Lung (tissue), 12 donors: Measurements from ENCODE around the gene PASD1. TPM values are rescaled to one million over a fixed set of nuclear protein-coding genes. Genes with fewer than 3 reads are reported as not detected.

Experiments used
- ATAC-seq: fragments of 200-7000 bp; cut with Tn5 transposase; one replicate; pipeline ENCODE4 v1.9.1; 2020; ENCODE audit warnings: moderate number of reproducible peaks; ENCODE audit not compliant: insufficient read depth, low FRiP score
- DNase-seq, 3 donors: peaks; one replicate each; pipeline ENCODE4 v3.0.0-alpha.2; 2013 to 2017
- H3K27ac ChIP-seq, 2 donors: one replicate each; pipeline ENCODE4 v1.5.1; 2013; ENCODE audit warnings: mild to moderate bottlenecking in 2 of 2, moderate library complexity in 2 of 2, control low read depth in 1 of 2, inconsistent platforms in 1 of 2, low read depth in 1 of 2, low read length in 1 of 2
- H3K27me3 ChIP-seq, 3 donors: one replicate each; pipeline ENCODE4 v1.5.1; 2013; ENCODE audit warnings: low read length in 2 of 3; ENCODE audit not compliant: control insufficient read depth in 3 of 3, insufficient read depth in 3 of 3
- H3K36me3 ChIP-seq, 4 donors: one replicate each; pipeline ENCODE4 v1.5.1; 2013; ENCODE audit warnings: low read length in 4 of 4, mild to moderate bottlenecking in 1 of 4, moderate library complexity in 1 of 4; ENCODE audit not compliant: control insufficient read depth in 4 of 4, insufficient read depth in 4 of 4
- H3K4me1 ChIP-seq, 5 donors: one replicate each; pipeline ENCODE4 v1.5.1; 2013; ENCODE audit warnings: low read length in 5 of 5, mild to moderate bottlenecking in 2 of 5, moderate library complexity in 1 of 5; ENCODE audit not compliant: control insufficient read depth in 5 of 5, insufficient read depth in 5 of 5
- H3K4me3 ChIP-seq: one replicate; pipeline ENCODE4 v1.5.1; 2013; ENCODE audit warnings: mild to moderate bottlenecking, control low read depth, moderate library complexity
- H3K9ac ChIP-seq, 2 donors: one replicate each; pipeline ENCODE4 v1.5.1; 2013; ENCODE audit warnings: low read length in 2 of 2, control low read depth in 1 of 2; ENCODE audit not compliant: insufficient read depth in 1 of 2
- H3K9me3 ChIP-seq, 4 donors: one replicate each; pipeline ENCODE4 v1.5.1; 2013; ENCODE audit warnings: low read length in 3 of 4, mild to moderate bottlenecking in 1 of 4, moderate library complexity in 1 of 4; ENCODE audit not compliant: control insufficient read depth in 4 of 4, insufficient read depth in 3 of 4
- CTCF ChIP-seq: IDR thresholded peaks from 2 replicates; pipeline ENCODE4 v1.5.1; 2012; ENCODE audit warnings: mild to moderate bottlenecking; ENCODE audit errors: control extremely low read depth, extremely low read depth
- WGBS, 2 donors: extraction: QIAGEN DNeasy Blood & Tissue Kit; methylation state at CpG; one replicate each; pipeline ENCODE4 v1.1.7; 2013; 5-methylcytosine and 5-hydroxymethylcytosine counted together
- polyA plus RNA-seq, 2 donors: library from polyadenylated mRNA; stranded (reverse); fragments of 200-250 nt; gene quantifications; one replicate each; pipeline ENCODE4 v1.2.1, GENCODE V29; 2013
- total RNA-seq, 2 donors: library from RNA; depleted of rRNA in 1 of 2; stranded (reverse); fragments of >200 nt in 1 of 2; gene quantifications; one replicate each; pipeline ENCODE4 v1.2.1, GENCODE V29; 2014 to 2021
- donor health status: control.
- donor health status: control.
- donor health status: Bipolar disorder and iron deficiency.
- donor health status: healthy.
- donor health status: DM: yes; HTN: yes; CAD: no.

The PASD1 gene
- total and polyA plus RNA-seq, 4 donors, result not detected

GRCh38 chrX:151676196-151676595, 112.7 kb downstream of the PASD1 start:
- Histone ChIP-seq H3K4me3 (no peak overlapping the region), H3K9me3 (peaks cover 0 to 7% (median 0%) of the 10 kb centered on the region in 4 donors), H3K36me3 (no peaks in the 10 kb centered on the region), H3K4me1 (no peaks in the 10 kb centered on the region), H3K27me3 (no peaks in the 10 kb centered on the region), H3K9ac (no peak overlapping the region), H3K27ac (no peak overlapping the region)
- DNase-seq (peak in 2 of 3 donors; percentile 27 to 71), ATAC-seq (no peak)
- TF ChIP-seq CTCF, result no peak
- WGBS, 2 donors, result 76% methylated on average over 4 of the region's 4 CpGs

GRCh38 chrX:151679798-151680402, 116.4 kb downstream of the PASD1 start:
- Histone ChIP-seq H3K27me3 (peaks cover 0 to 2% (median 0%) of the 10 kb centered on the region in 3 donors), H3K4me3 (no peak overlapping the region), H3K27ac (no peak overlapping the region), H3K4me1 (no peaks in the 10 kb centered on the region), H3K9ac (no peak overlapping the region), H3K9me3 (peaks cover 0 to 2% (median 0%) of the 10 kb centered on the region in 4 donors), H3K36me3 (no peaks in the 10 kb centered on the region)
- no peak for TF ChIP-seq CTCF
- ATAC-seq, result no peak
- WGBS, 2 donors, result 67 to 68% methylated on average over 5 of the region's 5 CpGs
- DNase-seq, result no peak

DNA sequence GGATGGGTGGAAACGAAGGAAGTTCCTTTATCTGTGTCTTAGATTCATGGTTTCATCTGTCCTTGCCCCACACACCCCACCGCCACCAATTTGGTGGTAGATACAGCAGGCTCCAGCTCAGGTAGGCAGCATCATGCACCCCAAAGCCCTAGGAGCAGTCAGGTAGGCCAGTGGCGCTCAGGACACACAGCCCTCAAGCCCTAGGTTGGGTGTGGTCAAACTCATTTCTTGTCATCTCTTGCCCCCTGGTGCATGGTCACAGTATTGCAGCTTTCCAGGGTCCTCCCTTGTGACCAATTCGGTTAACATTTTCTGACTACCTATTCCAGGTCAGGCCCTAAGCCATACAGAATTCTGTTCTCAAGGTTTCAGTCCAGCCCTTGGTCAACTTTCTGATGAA, 117.3 kb downstream of the PASD1 start:
- WGBS, 2 donors, result 43 to 52% methylated on average over 4 of the region's 4 CpGs
- peak; percentile 39 for TF ChIP-seq CTCF
- DNase-seq, result peak in 2 of 3 donors; percentile 33 to 39
- no peak overlapping the region for H3K27ac ChIP-seq
- ATAC-seq, result no peak
- H3K36me3 ChIP-seq, result no peaks in the 10 kb centered on the region
- no peaks in the 10 kb centered on the region for H3K4me1 ChIP-seq
- no peak overlapping the region for H3K4me3 ChIP-seq
- peaks cover 0 to 2% (median 0%) of the 10 kb centered on the region in 4 donors for H3K9me3 ChIP-seq
- no peak overlapping the region for H3K9ac ChIP-seq
- peaks cover 0 to 2% (median 0%) of the 10 kb centered on the region in 3 donors for H3K27me3 ChIP-seq

DNA sequence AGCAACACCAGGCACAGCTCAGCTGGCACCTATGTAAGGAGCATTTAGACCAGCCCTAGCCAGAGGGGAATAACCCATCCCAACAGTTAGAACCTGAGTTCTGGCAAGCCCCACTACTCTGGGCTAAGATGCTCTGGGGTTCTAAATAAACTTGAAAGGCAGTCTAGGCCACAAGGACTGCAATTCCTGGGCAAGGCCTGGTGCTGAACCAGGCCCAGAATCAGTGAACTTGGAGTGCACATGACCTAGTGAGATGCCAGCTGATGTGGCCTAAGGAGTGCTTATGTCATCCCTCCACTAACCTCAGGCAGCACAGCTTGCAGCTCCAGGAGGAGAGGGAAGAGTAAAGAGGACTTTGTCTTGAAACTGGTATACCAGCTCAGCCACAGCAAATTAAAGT, 124.2 kb downstream of the PASD1 start:
- DNase-seq (no peak), ATAC-seq (no peak)
- Histone ChIP-seq H3K4me1 (no peaks in the 10 kb centered on the region), H3K9ac (no peak overlapping the region), H3K4me3 (no peak overlapping the region), H3K36me3 (no peaks in the 10 kb centered on the region), H3K9me3 (no peaks in the 10 kb centered on the region), H3K27me3 (peaks cover 0 to 2% (median 0%) of the 10 kb centered on the region in 3 donors), H3K27ac (no peak overlapping the region)
- TF ChIP-seq CTCF, result no peak
